GM23248 (cell line): Measurements from ENCODE around the gene TSPYL2.

Experiments used
- EZH2 ChIP-seq: fragments of 200-600 bp; sonication (generic); IDR thresholded peaks from 2 replicates; pipeline ENCODE4 v1.6.1; 2018; ENCODE audit warnings: antibody characterized with exemption, mild to moderate bottlenecking; ENCODE audit not compliant: insufficient read depth, poor library complexity, severe bottlenecking
- EZH2phosphoT487 ChIP-seq: fragments of 200-600 bp; sonication (generic); IDR thresholded peaks from 2 replicates; pipeline ENCODE4 v1.6.1; 2018; ENCODE audit warnings: antibody characterized with exemption, moderate library complexity, mild to moderate bottlenecking, low read depth; ENCODE audit not compliant: insufficient read depth

DNA sequence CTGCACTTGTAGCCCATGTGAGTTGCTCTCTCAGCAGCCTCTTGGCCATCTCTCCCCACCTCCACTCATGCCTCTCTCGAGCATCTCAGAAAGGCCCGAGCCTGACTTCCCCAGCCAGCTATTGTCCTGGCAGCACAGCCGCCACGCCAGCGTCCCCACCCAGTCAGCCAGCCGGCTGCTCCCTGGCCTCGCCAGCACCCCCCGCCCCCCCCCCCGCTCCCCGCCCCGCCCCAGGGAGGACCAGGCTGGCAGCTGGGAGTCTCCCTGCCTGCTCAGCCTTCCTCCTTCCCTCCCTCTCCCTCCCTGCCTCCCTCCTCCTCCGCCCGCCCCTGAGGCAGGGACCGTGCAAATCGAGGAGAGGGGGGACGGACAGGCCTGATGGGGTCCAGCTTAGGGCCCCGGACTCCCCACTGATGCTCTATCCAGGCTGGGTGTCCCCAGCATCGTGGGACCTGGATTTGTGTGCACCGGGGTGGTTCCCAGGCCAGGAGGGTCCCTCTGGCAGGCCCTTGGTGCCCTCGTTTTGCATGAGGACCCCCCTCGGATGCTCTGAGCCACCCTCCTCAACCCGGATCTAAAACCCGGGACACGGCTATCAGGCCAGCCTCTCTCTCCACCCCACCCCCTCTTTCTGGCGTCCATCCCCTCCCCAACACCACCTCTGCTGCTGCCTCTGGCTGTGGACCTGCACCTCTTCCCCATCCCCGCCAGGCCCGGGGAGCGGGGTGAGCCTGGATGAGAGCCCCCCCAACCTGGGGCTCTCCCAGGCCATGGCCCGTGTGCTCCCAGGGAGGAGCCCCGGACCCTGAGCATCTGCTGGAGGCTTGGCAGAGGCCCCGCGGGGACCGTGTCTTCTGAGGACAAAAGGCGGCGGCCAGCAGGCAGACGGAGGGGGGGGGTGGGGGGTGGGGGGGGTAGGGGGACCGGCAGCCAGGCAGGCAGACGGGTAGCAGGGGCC is 33.7 kb upstream of the TSPYL2 start, which contains the start of gene GPR173:
- TF ChIP-seq EZH2 (no peak), EZH2phosphoT487 (no peak)
